GM23248 (cell line): ENCODE measurements around the gene TXLNB. TPM values are rescaled to one million over a fixed set of nuclear protein-coding genes. Genes with fewer than 3 reads are reported as not detected.

ENCODE experiments used
- DNase-seq: peaks from one replicate; pipeline ENCODE4 v3.0.0-alpha.2; 2015
- H2AFZ ChIP-seq: fragments of 200-600 bp; sonication (generic); 2 replicates; pipeline ENCODE4 v1.6.1; 2016; ENCODE audit warnings: antibody characterized with exemption
- H3F3A ChIP-seq: fragments of 200-600 bp; sonication (generic); 2 replicates; pipeline ENCODE4 v1.6.1; 2016; ENCODE audit warnings: mild to moderate bottlenecking, antibody characterized with exemption, mixed run types; ENCODE audit not compliant: insufficient read depth
- H3K27ac ChIP-seq: fragments of 200-600 bp; sonication (generic); 2 replicates; pipeline ENCODE4 v1.5.1; 2016; ENCODE audit warnings: mild to moderate bottlenecking
- H3K27me3 ChIP-seq: fragments of 200-600 bp; sonication (generic); replicated peaks from 2 replicates; pipeline ENCODE4 v1.6.1; 2016; ENCODE audit warnings: mild to moderate bottlenecking; ENCODE audit not compliant: insufficient read depth
- H3K36me3 ChIP-seq: fragments of 200-600 bp; sonication (generic); 2 replicates; pipeline ENCODE4 v1.6.1; 2016; ENCODE audit warnings: low read depth, mild to moderate bottlenecking
- H3K4me1 ChIP-seq: fragments of 200-600 bp; sonication (generic); 2 replicates; pipeline ENCODE4 v1.6.1; 2016; ENCODE audit warnings: mild to moderate bottlenecking; ENCODE audit not compliant: insufficient read depth
- H3K4me2 ChIP-seq: fragments of 200-600 bp; sonication (generic); one replicate; pipeline ENCODE4 v1.6.1; 2016; ENCODE audit warnings: mild to moderate bottlenecking; ENCODE audit not compliant: unreplicated experiment
- H3K4me3 ChIP-seq: fragments of 200-600 bp; sonication (generic); 2 replicates; pipeline ENCODE4 v1.5.1; 2016; ENCODE audit warnings: mild to moderate bottlenecking
- H3K79me2 ChIP-seq: fragments of 200-600 bp; sonication (generic); 2 replicates; pipeline ENCODE4 v1.6.1; 2016; ENCODE audit warnings: mild to moderate bottlenecking; ENCODE audit not compliant: insufficient read depth
- H3K9ac ChIP-seq: fragments of 200-600 bp; sonication (generic); 2 replicates; pipeline ENCODE4 v1.6.1; 2016; ENCODE audit warnings: mild to moderate bottlenecking
- H3K9me2 ChIP-seq: fragments of 200-600 bp; sonication (generic); 2 replicates; pipeline ENCODE4 v1.6.1; 2016; ENCODE audit warnings: mixed run types, mild to moderate bottlenecking, moderate library complexity; ENCODE audit not compliant: insufficient read depth
- H3K9me3 ChIP-seq: fragments of 200-600 bp; sonication (generic); one replicate; pipeline ENCODE4 v1.6.1; 2017; ENCODE audit warnings: low read depth
- H4K20me1 ChIP-seq: fragments of 200-600 bp; sonication (generic); 2 replicates; pipeline ENCODE4 v1.6.0; 2016; ENCODE audit not compliant: insufficient read depth
- EZH2 ChIP-seq: fragments of 200-600 bp; sonication (generic); IDR thresholded peaks from 2 replicates; pipeline ENCODE4 v1.6.1; 2018; ENCODE audit warnings: antibody characterized with exemption, mild to moderate bottlenecking; ENCODE audit not compliant: insufficient read depth, poor library complexity, severe bottlenecking
- EZH2phosphoT487 ChIP-seq: fragments of 200-600 bp; sonication (generic); IDR thresholded peaks from 2 replicates; pipeline ENCODE4 v1.6.1; 2018; ENCODE audit warnings: antibody characterized with exemption, moderate library complexity, mild to moderate bottlenecking, low read depth; ENCODE audit not compliant: insufficient read depth
- WGBS, 2 experiments: methylation state at CpG; one replicate each; pipeline ENCODE4 v1.1.6; 2015 to 2017; ENCODE audit warnings: low lambda C conversion rate in 2 of 2, low coverage in 1 of 2; ENCODE audit errors: missing lambda C conversion rate in 2 of 2; 5-methylcytosine and 5-hydroxymethylcytosine counted together
- in situ Hi-C: fragments of 300-500 bp; cut with MboI; formaldehyde crosslinking; loops from 2 replicates; pipeline ENCODE4 v1.15.0; 2020
- polyA plus RNA-seq: library from polyadenylated mRNA; unstranded; fragments of >200 nt; fragmentation: Nextera tagmentation; extraction: Ambion mirVana; gene quantifications from 2 replicates; pipeline ENCODE4 v1.2.1, GENCODE V29; 2016
- total RNA-seq: library from RNA; depleted of rRNA; stranded (reverse); fragments of >200 nt; shearing (Covaris generic); gene quantifications from 2 replicates; pipeline ENCODE4 v1.2.3, GENCODE V29; 2014

TXLNB gene
- total and polyA plus RNA-seq, 2 experiments from 2014 or later: 0.22 to 0.23 TPM

GRCh38 chr6:139337001-139337400 is 45.2 kb upstream of the TXLNB start:
- Histone ChIP-seq H3K9me3 (no peaks in the 10 kb centered on the region), H3K27me3 (no peaks in the 10 kb centered on the region), H3K27ac (no peak overlapping the region), H4K20me1 (no peaks in the 10 kb centered on the region), H3K9me2 (no peaks in the 10 kb centered on the region), H3K4me2 (no peak overlapping the region), H3K4me3 (no peak overlapping the region), H3K79me2 (no peaks in the 10 kb centered on the region), H3F3A (peaks cover 29% of the 10 kb centered on the region), H2AFZ (no peak overlapping the region), H3K4me1 (peaks cover 42% of the 10 kb centered on the region), H3K36me3 (no peaks in the 10 kb centered on the region), H3K9ac (no peak overlapping the region)
- in situ Hi-C loops: no loop called here
- no peak for DNase-seq
- 64 to 77% methylated on average over 2 of the region's 2 CpGs for WGBS, 2 experiments
- TF ChIP-seq EZH2 (no peak), EZH2phosphoT487 (no peak)

GRCh38 chr6:139336488-139336887 is 44.7 kb upstream of the TXLNB start:
- no peaks in the 10 kb centered on the region for H3K9me3 ChIP-seq
- H3K9ac ChIP-seq: no peak overlapping the region
- no peaks in the 10 kb centered on the region for H4K20me1 ChIP-seq
- in situ Hi-C loops: no loop called here
- TF ChIP-seq EZH2phosphoT487: no peak
- no peak for TF ChIP-seq EZH2
- no peak overlapping the region for H3K4me3 ChIP-seq
- no peaks in the 10 kb centered on the region for H3K27me3 ChIP-seq
- H3K4me2 ChIP-seq: no peak overlapping the region
- peaks cover 29% of the 10 kb centered on the region for H3F3A ChIP-seq
- no peak overlapping the region for H3K27ac ChIP-seq
- H3K9me2 ChIP-seq: no peaks in the 10 kb centered on the region
- H3K79me2 ChIP-seq: no peaks in the 10 kb centered on the region
- no peak overlapping the region for H2AFZ ChIP-seq
- H3K4me1 ChIP-seq: peaks cover 42% of the 10 kb centered on the region
- 61 to 63% methylated on average over 4 of the region's 4 CpGs for whole genome bisulfite sequencing, 2 experiments
- H3K36me3 ChIP-seq: no peaks in the 10 kb centered on the region
- no peak for DNase-seq

GRCh38 chr6:139335447-139336210 is 43.8 kb upstream of the TXLNB start:
- no peak for DNase-seq
- TF ChIP-seq EZH2phosphoT487 (no peak), EZH2 (no peak)
- Histone ChIP-seq H4K20me1 (no peaks in the 10 kb centered on the region), H3K4me2 (peak overlapping the region; percentile 65), H3K9ac (peak overlapping the region; percentile 61), H2AFZ (peak overlapping the region; percentile 80), H3K27ac (peak overlapping the region; percentile 90), H3K4me3 (peak overlapping the region; percentile 57; the same call in 1 of the 2 replicates), H3K9me2 (no peaks in the 10 kb centered on the region), H3K36me3 (no peaks in the 10 kb centered on the region), H3F3A (peaks cover 29% of the 10 kb centered on the region), H3K4me1 (peaks cover 45% of the 10 kb centered on the region), H3K79me2 (no peaks in the 10 kb centered on the region), H3K9me3 (no peaks in the 10 kb centered on the region), H3K27me3 (no peaks in the 10 kb centered on the region)
- in situ Hi-C loops: no loop called here
- WGBS, 2 experiments: 80% methylated on average over 5 of the region's 5 CpGs

GRCh38 chr6:139334806-139335446 is 43.1 kb upstream of the TXLNB start:
- Histone ChIP-seq H3K9me2 (no peaks in the 10 kb centered on the region), H3K9ac (peak overlapping the region; percentile 61), H3K27me3 (no peaks in the 10 kb centered on the region), H2AFZ (peak overlapping the region; percentile 80), H3K27ac (peak overlapping the region; percentile 90), H3K4me1 (peaks cover 45% of the 10 kb centered on the region), H3F3A (peaks cover 29% of the 10 kb centered on the region), H3K9me3 (no peaks in the 10 kb centered on the region), H3K79me2 (no peaks in the 10 kb centered on the region), H4K20me1 (no peaks in the 10 kb centered on the region), H3K36me3 (no peaks in the 10 kb centered on the region), H3K4me3 (peak overlapping the region; percentile 57), H3K4me2 (peak overlapping the region; percentile 65)
- TF ChIP-seq EZH2phosphoT487 (no peak), EZH2 (no peak)
- WGBS, 2 experiments: 26% methylated on average over 5 of the region's 5 CpGs
- in situ Hi-C loops: no loop called here
- DNase-seq: peak; percentile 99
